Measurements from ENCODE around the gene UQCR10.

- TF ChIP-seq GATA2 (IDR thresholded peaks at IDR 0.05; ENCODE audit: low read depth, low read length), result no peak
- no peak for TF ChIP-seq GATA3 (IDR thresholded peaks at IDR 0.05; ENCODE audit: low read depth, low read length)
These were observed 41.1 kb upstream of the UQCR10 start for GRCh38 chr22:29726106-29726505.
